Fibroblast of lung (primary cell): ENCODE results near the gene PSD2.

ENCODE experiments used
- CTCF ChIP-seq, 2 donors: IDR thresholded peaks in 1 of 2; conservative IDR thresholded peaks in 1 of 2; 1 replicate in 1 of 2; 2 replicates in 1 of 2; pipeline ENCODE4 v1.5.1; 2011 to 2012; ENCODE audit warnings: low read length in 2 of 2, control low read depth in 1 of 2, inconsistent platforms in 1 of 2, low read depth in 1 of 2, mild to moderate bottlenecking in 1 of 2
- EZH2 ChIP-seq: IDR thresholded peaks from 2 replicates; pipeline ENCODE4 v1.5.1; 2012; ENCODE audit warnings: low read length, control low read depth, mild to moderate bottlenecking; ENCODE audit errors: missing control alignments

- TF ChIP-seq CTCF (conservative IDR thresholded peaks at IDR 0.05 in 1 of 2, IDR thresholded peaks at IDR 0.05 in 1 of 2; ENCODE audit: low read depth in 1 of 2, low read length in 2 of 2) (no peak), EZH2 (no peak)
Measured at GRCh38 chr5:139817970-139818369, 22.4 kb downstream of the PSD2 start.
